ENCODE measurements around the gene HPN.

Gene HPN

GRCh38 chr19:35053667-35054293, 12.3 kb downstream of the HPN start:
- Histone ChIP-seq H3K9ac (no peak overlapping the region; a peak in 1 of 22 replicates), H3K4me3 (no peak overlapping the region), H3K27me3 (no peaks in the 10 kb centered on the region), H3K9me3 (replicated peaks in 1 of 11) (no peaks in the 10 kb centered on the region), H4K20me1 (no peaks in the 10 kb centered on the region), H3K36me3 (peaks cover 0 to 16% (median 0%) of the 10 kb centered on the region in 11 experiments; a peak in 1 of 22 replicates), H3K27ac (no peak overlapping the region; a peak in 1 of 22 replicates), H3K4me1 (peaks cover 0 to 45% (median 28%) of the 10 kb centered on the region in 10 experiments; a peak in 16 of 20 replicates), H3K4me2 (peak overlapping the region in 4 of 11 experiments; percentile 36 to 53 (median 46); a peak in 4 of 22 replicates)
- TF ChIP-seq Cebpa-rat (IDR thresholded peaks at IDR 0.05), result no peak

GRCh38 chr19:35054626-35055025, 13.1 kb downstream of the HPN start:
- no peak overlapping the region for H3K4me2 ChIP-seq
- TF ChIP-seq Cebpa-rat (IDR thresholded peaks at IDR 0.05), result no peak
- H3K4me3 ChIP-seq, result no peak overlapping the region
- no peaks in the 10 kb centered on the region for H3K9me3 ChIP-seq (replicated peaks in 1 of 11)
- no peaks in the 10 kb centered on the region for H3K27me3 ChIP-seq
- peaks cover 0 to 38% (median 21%) of the 10 kb centered on the region in 10 experiments; a peak in 16 of 20 replicates for H3K4me1 ChIP-seq
- no peak overlapping the region for H3K9ac ChIP-seq
- H4K20me1 ChIP-seq, result no peaks in the 10 kb centered on the region
- no peak overlapping the region for H3K27ac ChIP-seq
- peaks cover 0 to 12% (median 0%) of the 10 kb centered on the region in 11 experiments; a peak in 1 of 22 replicates for H3K36me3 ChIP-seq

GRCh38 chr19:35055715-35056179, 14.2 kb downstream of the HPN start:
- Histone ChIP-seq H3K9ac (no peak overlapping the region), H3K36me3 (peaks cover 0 to 4% (median 0%) of the 10 kb centered on the region in 11 experiments; a peak in 1 of 22 replicates), H3K4me2 (peak overlapping the region in 6 of 11 experiments; percentile 5 to 37 (median 18); a peak in 5 of 22 replicates), H3K27me3 (no peaks in the 10 kb centered on the region), H3K4me1 (peaks cover 0 to 38% (median 21%) of the 10 kb centered on the region in 10 experiments; a peak in 16 of 20 replicates), H3K9me3 (replicated peaks in 1 of 11) (no peaks in the 10 kb centered on the region), H3K27ac (no peak overlapping the region), H3K4me3 (no peak overlapping the region), H4K20me1 (no peaks in the 10 kb centered on the region)
- TF ChIP-seq Cebpa-rat (IDR thresholded peaks at IDR 0.05), result no peak

- Histone ChIP-seq H3K27me3 (no peaks in the 10 kb centered on the region), H4K20me1 (no peaks in the 10 kb centered on the region), H3K9me3 (replicated peaks in 1 of 11) (no peaks in the 10 kb centered on the region), H3K9ac (no peak overlapping the region; a peak in 1 of 22 replicates), H3K27ac (no peak overlapping the region), H3K4me2 (no peak overlapping the region), H3K4me1 (peaks cover 0 to 38% (median 21%) of the 10 kb centered on the region in 10 experiments; a peak in 16 of 20 replicates), H3K4me3 (no peak overlapping the region), H3K36me3 (0 out of 22 replicates have a peak, but pooled peaks cover 0 to 2% (median 0%) of the 10 kb centered on the region in 11 experiments)
- TF ChIP-seq Cebpa-rat (IDR thresholded peaks at IDR 0.05), result no peak
These were observed 15.1 kb downstream of the HPN start for GRCh38 chr19:35056513-35057063.

- Histone ChIP-seq H3K4me3 (no peak overlapping the region), H3K27me3 (no peaks in the 10 kb centered on the region), H3K27ac (no peak overlapping the region), H4K20me1 (no peaks in the 10 kb centered on the region), H3K9me3 (replicated peaks in 1 of 11) (no peaks in the 10 kb centered on the region), H3K36me3 (no peaks in the 10 kb centered on the region), H3K9ac (no peak overlapping the region), H3K4me2 (no peak overlapping the region), H3K4me1 (peaks cover 0 to 28% (median 14%) of the 10 kb centered on the region in 10 experiments; a peak in 16 of 20 replicates)
- no peak for TF ChIP-seq Cebpa-rat (IDR thresholded peaks at IDR 0.05)
These were observed 16.8 kb downstream of the HPN start for GRCh38 chr19:35058370-35058769.

GRCh38 chr19:35059006-35059798, 17.7 kb downstream of the HPN start:
- H3K4me2 ChIP-seq, result no peak overlapping the region
- H3K9me3 ChIP-seq (replicated peaks in 1 of 11), result no peaks in the 10 kb centered on the region
- no peak overlapping the region for H3K27ac ChIP-seq
- TF ChIP-seq Cebpa-rat (IDR thresholded peaks at IDR 0.05), result no peak
- no peaks in the 10 kb centered on the region for H3K36me3 ChIP-seq
- H3K27me3 ChIP-seq, result no peaks in the 10 kb centered on the region
- H3K4me3 ChIP-seq, result no peak overlapping the region
- no peak overlapping the region for H3K9ac ChIP-seq
- H3K4me1 ChIP-seq, result peaks cover 0 to 23% (median 12%) of the 10 kb centered on the region in 10 experiments; a peak in 16 of 20 replicates
- H4K20me1 ChIP-seq, result no peaks in the 10 kb centered on the region

- H3K27me3 ChIP-seq, result no peaks in the 10 kb centered on the region
- H3K4me3 ChIP-seq, result no peak overlapping the region
- H3K27ac ChIP-seq, result no peak overlapping the region
- no peak overlapping the region for H3K4me2 ChIP-seq
- no peaks in the 10 kb centered on the region for H3K9me3 ChIP-seq (replicated peaks in 1 of 11)
- no peaks in the 10 kb centered on the region for H4K20me1 ChIP-seq
- no peaks in the 10 kb centered on the region for H3K36me3 ChIP-seq
- peaks cover 0 to 17% (median 10%) of the 10 kb centered on the region in 10 experiments; a peak in 15 of 20 replicates for H3K4me1 ChIP-seq
- TF ChIP-seq Cebpa-rat (IDR thresholded peaks at IDR 0.05), result no peak
- H3K9ac ChIP-seq, result no peak overlapping the region
These were observed 18.2 kb downstream of the HPN start for GRCh38 chr19:35059799-35060091.

- H3K27me3 ChIP-seq, result no peaks in the 10 kb centered on the region
- no peak overlapping the region for H3K9ac ChIP-seq
- H3K4me3 ChIP-seq, result no peak overlapping the region
- H3K9me3 ChIP-seq (replicated peaks in 1 of 11), result no peaks in the 10 kb centered on the region
- H3K36me3 ChIP-seq, result no peaks in the 10 kb centered on the region
- H3K4me2 ChIP-seq, result no peak overlapping the region
- no peaks in the 10 kb centered on the region for H4K20me1 ChIP-seq
- no peak for TF ChIP-seq Cebpa-rat (IDR thresholded peaks at IDR 0.05)
- no peak overlapping the region for H3K27ac ChIP-seq
- peaks cover 0 to 13% (median 6%) of the 10 kb centered on the region in 10 experiments; a peak in 15 of 20 replicates for H3K4me1 ChIP-seq
These were observed 18.8 kb downstream of the HPN start for GRCh38 chr19:35060160-35060855.

All from BLaER1 treated with 17β-estradiol and CSF1 and Interleukin-3, amounts not matched to agents 10 nM and 100 nM (cell line).